Activated T-helper 1 cell treated with Interleukin-2 at 50 U/mL for 16 hours (primary cell): ENCODE results near the gene AREG.

Experiments used
- DNase-seq: peaks from one replicate; pipeline ENCODE4 v3.0.0-alpha.2; 2020; ENCODE audit warnings: low read depth

Gene AREG

DNA sequence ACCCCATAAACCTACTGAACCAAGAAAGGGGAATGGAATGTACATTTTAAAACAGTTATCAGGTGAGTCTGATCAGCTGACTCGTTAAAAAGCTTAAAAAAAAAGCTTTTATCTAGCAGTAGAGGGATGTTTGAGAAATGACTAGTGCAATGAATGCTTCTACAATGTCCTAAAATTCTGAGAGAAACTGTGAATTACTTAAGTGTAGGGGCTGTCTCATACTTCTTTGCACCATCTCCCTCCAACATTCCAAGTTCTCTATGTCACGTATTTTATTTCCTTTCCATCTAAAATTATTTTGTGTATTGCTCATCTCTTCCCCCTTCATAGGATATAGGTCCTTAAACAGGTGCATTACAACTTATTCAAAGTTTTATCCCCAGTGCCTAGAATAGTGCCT is 11.9 kb upstream of the AREG start:
- DNase-seq, result no peak

DNA sequence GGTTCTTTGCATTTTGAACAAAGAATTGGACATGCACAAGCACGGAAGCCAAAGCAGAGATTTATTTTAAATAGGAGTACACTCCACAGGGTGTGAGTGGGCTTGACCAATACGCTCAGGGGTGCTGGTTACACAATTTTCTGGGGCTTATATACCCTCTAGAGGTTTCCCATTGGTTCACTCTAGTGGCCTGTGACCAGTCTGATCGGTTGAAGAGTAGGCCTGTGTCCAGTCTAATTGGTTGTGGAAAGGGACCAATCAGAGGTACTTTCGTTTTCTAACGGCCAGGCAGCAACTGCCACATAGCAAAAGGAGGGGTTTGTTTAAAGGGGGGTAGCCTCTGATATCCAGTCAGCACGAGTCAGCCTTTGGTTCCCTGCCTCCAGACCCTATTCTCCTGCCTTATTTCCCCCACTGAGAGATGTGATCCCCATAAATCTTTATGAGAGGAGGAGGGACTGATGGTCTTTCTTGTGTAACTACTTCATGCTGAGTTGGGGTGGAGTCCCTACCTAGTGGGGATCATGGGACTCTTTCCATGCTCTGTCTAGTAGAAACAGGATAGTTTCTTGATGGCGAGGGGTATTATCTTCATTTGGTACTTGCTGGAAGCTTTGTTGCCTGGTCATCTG is 11.3 kb upstream of the AREG start:
- DNase-seq, result no peak

DNA sequence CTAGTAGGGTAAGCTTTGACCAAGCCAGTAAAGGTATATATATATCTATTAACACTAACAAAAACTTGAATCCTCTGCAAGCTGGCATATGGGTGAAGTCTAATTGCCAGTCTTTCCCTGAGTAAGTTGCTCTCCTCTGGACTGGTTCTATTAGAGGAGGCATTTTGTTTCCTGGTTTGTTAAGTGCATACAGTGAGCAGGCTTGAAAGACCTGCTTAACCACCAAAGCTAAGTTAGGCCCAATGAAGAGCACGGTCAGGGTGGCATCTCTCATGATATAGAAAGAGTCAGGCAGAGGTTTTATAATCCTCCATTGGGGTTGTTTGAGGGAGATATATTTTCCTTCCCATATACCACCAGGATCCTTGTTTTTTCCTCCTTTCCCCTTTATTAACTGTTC is 9.6 kb upstream of the AREG start:
- DNase-seq, result no peak

DNA sequence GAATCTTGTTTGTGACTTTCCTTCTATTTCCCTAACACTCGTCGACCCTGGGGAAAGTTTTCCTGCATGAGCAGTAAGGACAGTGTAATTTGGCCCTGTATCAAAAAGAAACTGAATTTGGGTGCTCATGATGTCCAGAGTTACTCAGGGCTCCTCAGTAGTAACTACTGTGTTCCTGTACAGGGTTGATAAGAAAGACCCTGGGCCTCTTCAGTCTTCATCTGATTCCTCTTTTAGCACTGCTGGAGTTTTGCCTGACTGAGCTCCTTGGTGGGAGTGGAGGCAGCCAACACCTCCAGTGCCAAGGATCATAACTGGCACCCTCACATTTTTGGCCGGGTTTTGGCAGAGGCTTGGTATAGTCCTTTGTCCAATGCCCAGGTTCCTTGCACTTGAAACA is 7.1 kb upstream of the AREG start:
- DNase-seq, result no peak

DNA sequence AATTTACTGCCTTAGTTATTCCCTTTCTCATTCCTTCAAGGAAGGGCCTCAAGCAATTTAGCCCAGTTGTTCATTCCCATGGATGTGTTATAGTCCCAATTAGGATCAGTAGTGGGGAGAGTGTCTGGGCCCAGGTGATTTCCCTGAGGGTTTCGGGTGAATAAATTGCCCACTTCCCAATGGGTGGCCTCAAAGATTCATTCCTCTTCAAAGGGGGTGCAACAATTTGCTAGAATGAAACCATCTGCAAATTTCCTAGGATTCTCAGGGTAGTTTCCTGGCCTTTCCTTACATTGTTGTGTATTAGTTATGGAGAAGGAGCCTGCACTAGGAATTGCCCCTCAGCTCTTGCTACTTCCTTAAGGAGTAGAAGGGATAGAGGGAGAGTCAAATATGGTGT is 6.3 kb upstream of the AREG start:
- DNase-seq, result no peak

DNA sequence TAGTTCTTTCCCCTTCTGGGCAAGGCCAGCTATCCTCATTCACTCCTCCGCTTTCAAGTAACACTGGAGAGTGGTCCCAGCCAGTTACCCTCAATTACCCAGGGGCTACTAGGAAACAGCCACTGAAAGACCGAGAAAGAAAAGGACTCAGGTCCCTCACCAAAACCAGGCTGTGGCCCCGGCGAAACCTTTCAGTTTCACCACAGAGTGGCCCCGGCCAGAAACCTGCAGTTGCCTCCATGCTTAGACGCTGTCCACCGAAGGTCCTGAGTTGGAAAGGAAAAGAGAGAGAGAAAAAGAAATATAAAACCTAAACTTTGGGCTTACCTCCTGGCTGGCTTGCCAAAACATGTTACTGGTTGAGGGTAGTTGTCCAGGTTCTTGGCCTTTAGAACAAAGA is 5.0 kb upstream of the AREG start:
- no peak for DNase-seq

DNA sequence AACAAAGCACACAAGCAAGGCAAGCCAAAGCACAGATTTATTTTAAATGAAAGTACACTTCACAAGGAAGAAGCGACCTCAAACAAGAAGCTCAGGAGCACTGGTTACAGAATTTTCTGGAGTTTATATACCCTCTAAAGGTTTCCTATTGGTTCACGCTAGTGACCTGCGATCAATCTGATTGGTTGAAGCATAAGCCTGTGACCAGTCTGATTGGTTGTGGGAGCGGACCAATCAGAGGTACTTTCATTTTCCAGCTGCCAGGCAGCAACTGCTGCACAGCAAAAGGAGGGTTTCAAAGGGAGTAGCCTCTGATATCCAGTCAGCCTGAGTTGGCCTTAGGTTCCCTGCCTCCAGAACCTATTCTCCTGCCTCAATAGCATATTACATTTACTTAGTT is 4.6 kb upstream of the AREG start:
- no peak for DNase-seq

DNA sequence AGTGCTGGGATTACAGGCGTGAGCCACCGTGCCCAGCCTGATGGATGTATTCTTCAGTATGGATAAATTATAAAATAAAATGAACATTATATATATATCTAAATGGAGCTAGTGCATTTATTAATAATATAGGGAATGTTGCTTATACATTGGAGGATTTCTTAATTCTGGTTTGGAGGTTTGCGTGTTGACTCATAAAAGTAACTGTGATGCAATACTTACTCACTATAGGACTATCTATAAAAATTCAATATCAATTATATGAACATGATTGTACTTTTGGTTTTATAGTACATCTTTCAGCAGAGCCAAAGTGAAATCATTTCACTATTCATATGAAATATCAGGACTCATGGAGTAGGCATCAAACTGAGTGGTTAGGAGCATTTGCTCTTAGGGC is 3.2 kb upstream of the AREG start:
- DNase-seq, result no peak

DNA sequence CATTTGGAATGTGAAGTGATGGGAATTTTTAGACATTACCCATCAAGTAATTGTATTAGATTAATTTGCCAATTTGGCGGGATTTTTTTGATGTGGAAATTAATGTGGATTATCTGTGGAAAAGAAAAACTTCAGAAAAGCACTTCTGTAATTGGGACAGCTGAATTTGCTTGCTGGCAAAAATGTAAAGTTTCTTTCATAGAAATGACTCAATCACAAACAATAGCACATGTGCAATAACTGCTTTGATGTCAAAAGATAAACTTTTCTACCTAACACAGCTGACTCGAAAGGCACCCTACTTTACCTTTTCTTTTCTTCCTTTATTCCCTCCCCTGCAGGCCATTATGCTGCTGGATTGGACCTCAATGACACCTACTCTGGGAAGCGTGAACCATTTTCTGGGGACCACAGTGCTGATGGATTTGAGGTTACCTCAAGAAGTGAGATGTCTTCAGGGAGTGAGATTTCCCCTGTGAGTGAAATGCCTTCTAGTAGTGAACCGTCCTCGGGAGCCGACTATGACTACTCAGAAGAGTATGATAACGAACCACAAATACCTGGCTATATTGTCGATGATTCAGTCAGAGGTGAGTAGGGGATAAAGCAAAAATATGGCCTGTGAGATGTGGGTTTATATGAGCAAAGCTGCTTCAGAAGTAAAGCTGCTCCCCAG is 1.4 kb downstream of the AREG start:
- DNase-seq, result no peak

DNA sequence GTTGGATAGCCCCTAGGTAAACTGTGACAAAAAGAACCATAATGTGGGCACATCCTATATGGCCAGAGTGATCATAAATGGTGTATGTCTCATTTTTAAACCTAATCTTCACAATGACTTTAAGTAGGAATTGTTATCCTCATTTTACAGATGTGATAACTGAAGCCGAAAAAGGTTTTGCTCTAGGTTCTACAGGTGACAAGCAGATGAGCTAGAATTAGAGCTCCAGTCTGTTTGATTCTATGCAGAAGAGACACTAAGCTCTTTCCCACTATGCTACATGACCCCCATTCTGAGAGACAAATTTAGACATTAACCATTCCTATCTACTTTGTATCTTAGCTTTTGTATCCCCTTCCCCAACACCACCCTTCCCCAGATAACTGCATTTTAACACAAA is 2.0 kb downstream of the AREG start:
- DNase-seq, result no peak

DNA sequence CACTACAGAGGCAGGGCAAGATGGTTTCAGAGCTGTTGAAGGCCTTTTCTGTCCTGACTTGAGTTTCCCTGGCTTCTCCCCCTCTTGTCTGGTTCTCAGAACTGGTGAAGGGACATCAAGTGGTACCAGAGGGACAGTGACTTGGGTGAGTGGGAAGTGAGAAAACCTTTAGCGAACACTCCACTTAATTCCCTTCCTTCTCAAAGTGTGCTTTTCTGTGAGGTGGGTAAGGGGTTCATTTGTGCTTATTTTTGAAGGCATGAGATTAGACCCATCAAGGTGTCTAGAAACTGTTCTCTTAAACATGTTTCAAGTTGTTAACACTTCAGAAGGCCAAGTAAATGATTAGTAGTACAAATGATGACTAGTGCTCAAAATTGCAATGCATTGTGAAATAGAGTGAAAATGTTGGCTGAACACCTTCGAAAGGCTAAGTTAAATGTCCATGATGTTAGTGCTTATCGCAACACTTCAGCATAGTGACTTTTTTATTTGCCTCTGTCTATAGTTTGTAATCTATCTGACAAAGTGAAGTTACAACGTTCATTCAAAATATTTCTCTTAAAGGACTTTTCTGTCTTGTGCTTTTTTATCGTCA is 2.8 kb downstream of the AREG start:
- DNase-seq, result no peak

DNA sequence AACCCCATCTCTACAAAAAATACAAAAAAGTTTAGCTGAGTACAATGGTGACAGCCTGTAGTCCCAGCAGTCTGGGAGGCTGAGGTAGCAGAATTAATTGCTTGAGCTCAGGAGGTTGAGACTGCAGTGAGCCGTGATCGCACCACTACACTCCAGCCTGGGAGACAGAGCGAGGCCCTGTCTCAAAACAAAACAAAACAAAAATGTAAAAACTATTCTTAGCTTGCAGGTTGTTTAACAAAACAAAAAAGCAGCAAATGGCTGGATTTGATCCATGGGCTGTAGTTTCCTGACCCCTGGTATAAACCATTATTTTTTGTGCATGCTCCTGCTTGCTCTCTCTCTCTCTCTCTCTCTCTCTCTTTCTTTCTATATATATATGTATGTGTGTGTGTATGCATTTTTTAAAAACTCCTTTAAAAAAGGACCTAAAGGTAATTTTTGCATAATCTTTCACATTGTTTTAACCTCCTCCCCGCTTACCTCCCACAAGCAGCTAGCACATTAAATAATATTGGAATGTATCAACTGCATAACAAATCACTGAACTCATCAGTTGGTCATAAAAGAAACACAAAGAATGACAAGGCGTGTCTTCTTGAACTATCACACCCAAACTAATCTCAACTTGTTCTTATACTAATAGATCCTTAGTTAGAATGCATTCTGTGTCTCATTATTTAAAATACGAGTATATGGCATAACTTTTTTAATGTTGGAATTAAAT is 4.8 kb downstream of the AREG start:
- no peak for DNase-seq

DNA sequence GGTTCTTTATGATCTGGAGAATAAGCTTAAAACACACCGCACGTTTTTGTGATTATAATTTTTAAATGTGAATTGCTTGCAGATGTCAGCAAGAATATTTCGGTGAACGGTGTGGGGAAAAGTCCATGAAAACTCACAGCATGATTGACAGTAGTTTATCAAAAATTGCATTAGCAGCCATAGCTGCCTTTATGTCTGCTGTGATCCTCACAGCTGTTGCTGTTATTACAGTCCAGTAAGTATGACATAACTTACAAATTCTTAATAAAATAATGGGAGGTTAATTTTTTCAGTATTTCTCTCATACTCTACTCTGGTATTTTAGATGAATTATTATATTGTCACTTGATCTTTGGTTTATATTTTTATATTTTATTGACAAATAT is 5.4 kb downstream of the AREG start:
- no peak for DNase-seq

DNA sequence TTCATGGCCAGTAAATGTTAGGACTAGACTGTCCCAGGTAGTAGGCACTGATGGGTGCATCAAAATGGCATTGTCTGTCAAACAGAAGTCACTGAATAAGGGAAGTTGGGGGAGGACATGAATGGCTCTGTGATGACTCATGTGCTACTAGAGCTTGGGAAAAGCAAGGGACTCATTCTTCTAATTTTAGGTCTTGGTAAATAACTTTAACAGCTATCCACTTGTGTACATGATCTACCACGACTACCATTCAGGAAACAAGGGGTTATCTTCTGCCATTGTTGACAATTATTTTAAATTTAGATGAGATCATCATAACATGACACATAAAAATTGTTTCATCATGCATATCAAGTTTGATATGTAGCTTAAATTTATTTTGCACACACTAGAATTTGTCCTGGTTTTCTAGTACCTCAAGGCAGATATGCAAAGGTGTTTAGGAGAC is 6.3 kb downstream of the AREG start:
- no peak for DNase-seq

DNA sequence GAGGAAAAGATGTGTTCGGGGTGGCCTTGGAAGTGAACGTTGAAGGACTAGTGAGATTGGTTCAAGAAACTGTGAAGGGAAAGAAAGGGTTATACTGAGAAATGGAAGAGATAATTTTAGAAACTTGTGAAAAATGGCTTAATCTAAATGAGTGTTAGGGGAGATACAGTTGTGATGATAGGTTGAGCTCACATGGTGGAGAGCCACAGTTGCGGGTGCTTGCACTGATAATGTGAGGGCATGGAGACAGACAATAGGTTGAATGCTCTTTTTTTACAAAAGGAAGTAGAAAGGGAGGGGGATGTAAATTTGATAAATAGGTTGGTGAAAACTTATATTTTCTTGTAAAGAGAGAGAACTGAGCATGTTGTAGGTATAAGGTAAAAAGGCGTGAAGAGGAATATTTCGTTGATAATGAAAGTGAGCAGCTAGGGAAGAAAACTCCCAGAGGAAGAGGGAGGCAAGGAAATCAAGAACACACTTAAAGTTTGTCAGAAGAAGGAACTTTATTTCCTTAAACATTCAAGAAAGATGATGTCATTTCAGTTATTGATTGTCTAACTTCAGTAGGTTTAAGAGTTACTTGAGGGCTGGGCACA is 8.2 kb downstream of the AREG start:
- no peak for DNase-seq

DNA sequence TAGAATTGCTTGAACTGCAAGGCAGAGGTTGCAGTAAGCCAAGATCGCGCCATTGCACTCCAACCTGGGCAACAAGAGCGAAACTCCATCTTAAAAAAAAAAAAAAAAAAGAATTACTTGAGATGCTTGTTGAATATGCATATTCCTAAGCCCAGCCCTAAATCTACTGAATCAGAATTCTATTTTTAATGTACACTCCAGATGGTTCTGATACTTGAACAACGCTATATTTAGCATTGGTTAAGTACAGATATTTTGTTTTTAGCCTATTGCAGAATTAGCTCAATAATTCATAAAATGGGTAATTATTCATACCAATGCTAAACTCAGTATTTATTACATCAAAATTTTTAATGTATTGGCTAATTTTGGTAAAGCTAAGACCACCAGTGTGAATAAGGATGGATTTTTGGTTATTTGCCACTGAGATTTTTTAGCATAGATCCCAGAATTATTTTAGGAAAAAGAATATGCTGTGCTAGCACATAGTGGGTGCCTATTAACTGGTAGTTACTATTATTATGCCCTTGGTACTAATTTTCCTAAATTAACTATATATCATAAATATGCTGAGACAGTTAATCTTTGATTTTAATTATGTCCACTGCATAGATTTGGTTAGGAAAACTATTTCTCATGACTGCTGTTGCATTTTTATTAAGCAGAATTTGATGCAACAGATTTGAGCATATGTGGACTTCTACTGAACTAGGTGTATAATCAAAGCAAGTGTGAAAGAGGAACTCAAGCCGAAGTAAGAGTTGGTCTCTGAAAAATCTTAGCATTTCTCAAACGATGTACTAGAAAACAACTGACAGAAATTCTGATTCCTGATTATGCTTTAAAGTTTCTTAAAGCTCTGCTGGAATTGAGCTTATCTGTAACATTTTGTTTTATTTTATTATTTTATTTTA is 9.2 kb downstream of the AREG start:
- DNase-seq, result no peak

DNA sequence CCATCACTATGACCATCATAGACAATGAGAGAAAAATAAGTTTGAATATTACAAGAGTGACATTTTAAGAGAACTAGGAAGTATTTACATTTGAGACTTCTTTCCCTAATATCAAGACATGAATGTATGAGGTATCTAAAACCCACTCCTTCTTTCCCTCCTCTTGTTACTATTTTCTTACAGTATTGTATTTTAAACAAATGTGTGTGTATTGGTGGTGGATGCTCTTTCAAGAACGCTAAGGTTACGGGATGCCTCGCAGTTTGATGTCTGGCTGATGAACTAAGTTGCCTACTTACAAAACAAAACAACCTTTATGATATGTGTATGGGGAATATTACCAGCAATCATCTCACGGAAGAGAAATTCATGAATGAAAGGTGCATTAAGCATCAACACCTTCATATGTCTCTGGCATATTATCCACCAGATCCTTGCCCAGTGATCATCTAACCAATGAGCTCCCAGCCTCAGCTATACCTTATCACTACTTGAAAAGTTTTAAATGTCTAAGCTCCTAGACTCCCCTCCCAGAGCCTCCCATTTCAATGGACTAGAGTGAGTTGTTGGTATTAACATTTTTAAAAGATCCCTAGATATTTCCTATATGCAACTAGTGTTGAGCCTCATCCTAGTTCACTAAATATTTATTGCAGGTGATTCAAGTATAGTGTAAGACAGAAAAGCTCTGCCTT is 10.6 kb downstream of the AREG start:
- DNase-seq, result no peak

DNA sequence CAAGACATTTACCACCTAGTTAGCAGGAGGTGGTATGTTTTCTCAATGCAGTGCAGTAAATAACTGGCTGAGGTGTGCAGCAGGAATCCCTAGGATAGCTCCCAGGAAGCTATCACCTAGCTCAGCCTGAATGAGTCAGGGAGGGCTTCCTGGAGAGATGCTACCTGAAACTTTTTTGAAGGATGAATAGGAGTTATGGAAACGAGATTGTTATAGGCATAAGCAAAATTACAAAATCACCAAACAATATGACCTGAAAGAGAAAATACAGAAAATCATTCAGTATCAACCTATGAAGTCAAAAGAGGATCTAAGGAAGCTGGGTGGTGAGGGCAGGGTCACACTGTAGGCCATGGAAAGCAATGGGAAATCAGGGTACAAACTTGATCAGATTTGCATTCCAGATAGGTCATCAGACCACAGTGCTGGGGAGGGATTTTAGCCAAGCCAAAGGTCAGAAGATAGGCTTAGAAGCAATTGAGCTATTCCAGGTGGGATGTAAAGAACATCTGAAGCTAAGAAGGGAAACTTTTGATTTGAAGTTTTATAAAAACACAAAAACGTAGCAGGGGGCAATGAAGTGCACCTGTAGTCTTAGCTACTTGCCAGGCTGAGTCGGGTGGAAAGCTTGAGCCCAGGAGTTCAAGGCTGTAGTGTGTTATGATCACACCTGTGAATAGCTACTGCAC is 11.3 kb downstream of the AREG start:
- no peak for DNase-seq

DNA sequence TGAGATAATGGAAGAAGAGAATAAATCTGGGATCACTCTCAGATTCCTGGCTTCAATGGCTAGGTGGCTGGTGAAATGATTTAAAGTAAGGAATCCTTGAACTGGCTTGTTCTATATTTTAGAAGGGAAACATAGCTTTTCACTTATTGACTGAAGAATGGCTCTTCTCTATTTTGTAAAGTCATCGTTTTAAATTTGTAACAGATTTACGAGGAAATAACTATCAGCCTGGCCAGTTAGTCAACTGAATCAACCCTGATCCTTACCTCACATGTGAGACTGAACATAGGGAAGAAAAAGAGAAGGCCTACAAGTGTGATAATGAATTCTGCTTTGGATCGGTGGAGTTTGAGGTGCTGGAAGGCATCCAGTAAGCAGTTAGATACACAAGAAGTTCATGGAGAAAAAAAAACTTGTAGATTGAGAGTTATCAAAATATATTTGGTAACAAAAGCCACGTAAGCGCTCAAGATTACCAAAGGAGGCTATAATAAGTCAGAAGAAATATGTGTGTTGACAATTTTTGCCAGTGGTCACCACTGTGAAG is 12.0 kb downstream of the AREG start:
- DNase-seq, result no peak

DNA sequence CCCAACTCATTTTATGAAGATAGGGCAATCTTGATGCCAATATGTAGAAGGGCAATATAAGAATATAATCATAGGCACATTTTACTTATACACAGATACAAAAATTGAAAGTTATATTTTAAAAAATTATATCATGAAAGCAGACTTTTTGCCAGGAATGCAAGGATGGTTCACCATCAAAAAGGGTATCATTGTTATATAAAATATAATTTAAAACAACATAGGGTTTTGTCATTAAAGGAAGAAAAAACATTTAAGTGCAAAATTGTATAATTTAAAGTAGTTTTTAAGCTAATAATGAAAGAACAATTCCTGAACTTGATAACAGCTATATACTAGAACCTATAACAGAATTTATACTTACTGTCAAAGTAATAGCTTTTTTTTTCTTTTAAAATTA is 15.9 kb downstream of the AREG start:
- DNase-seq, result no peak
